Activated CD4-positive, alpha-beta memory T cell treated with anti-CD3 and anti-CD28 coated beads for 36 hours (primary cell): ENCODE data around the gene ITPR1. TPM values are rescaled to one million over a fixed set of nuclear protein-coding genes. Genes with fewer than 3 reads are reported as not detected.

Experiments
- CTCF ChIA-PET: fragments of 350-600 bp; sonication (Branson Sonifier 250); formaldehyde crosslinking; loops from one replicate; lab custom pipeline; 2021; ENCODE audit warnings: antibody characterized with exemption, inconsistent platforms; lab: Charles Lee
- POLR2A ChIA-PET: fragments of 350-600 bp; sonication (Branson Sonifier 250); formaldehyde crosslinking; loops from one replicate; lab custom pipeline; 2021; ENCODE audit warnings: antibody characterized with exemption; lab: Charles Lee
- DNase-seq: peaks from one replicate; pipeline ENCODE4 v3.0.0-alpha.2; 2020
- H3K27ac Mint-ChIP-seq: one replicate; pipeline ENCODE4 v1.8.0; 2021; ENCODE audit warnings: mixed read lengths
- H3K27me3 Mint-ChIP-seq: one replicate; pipeline ENCODE4 v1.8.0; 2021; ENCODE audit warnings: mixed read lengths
- H3K36me3 Mint-ChIP-seq: one replicate; pipeline ENCODE4 v1.8.0; 2021; ENCODE audit warnings: mixed read lengths
- H3K4me1 Mint-ChIP-seq: one replicate; pipeline ENCODE4 v1.8.0; 2021; ENCODE audit warnings: low read depth, mixed read lengths
- H3K4me3 Mint-ChIP-seq: one replicate; pipeline ENCODE4 v1.8.0; 2021; ENCODE audit warnings: mild to moderate bottlenecking, mixed read lengths
- H3K9me3 Mint-ChIP-seq: one replicate; pipeline ENCODE4 v1.8.0; 2021; ENCODE audit warnings: mixed read lengths
- intact Hi-C: fragments of 100-400 bp; cut with micrococcal nuclease; formaldehyde crosslinking; loops from one replicate; pipeline ENCODE4 v1.15.1; 2023
- total RNA-seq, 2 experiments: library from RNA; stranded (reverse); gene quantifications; one replicate each; pipeline ENCODE4 v1.2.3, GENCODE V29; 2021

The ITPR1 gene
- total RNA-seq, 2 experiments from 2014 or later: 49.1 to 53.1 TPM

DNA sequence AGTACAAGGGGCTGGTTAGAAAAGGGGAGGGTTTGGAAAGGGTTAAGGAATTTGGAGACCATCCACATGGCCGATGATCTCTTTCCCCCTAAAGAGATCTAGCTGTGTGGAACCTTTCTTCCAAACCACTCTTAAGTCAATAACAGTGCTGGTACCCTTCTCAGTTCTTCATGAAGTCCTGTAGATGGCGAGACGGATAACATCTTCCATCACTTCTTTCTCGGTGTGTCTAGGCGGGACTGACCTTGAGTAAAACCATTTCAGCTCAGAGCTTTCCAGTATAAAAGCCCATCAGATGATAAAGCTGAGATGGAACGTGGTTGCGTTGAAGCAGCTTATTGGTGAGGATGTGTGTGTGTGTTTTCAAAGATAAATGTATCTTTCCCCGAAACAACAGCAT is 334.6 kb downstream of the ITPR1 start:
- ChIA-PET CTCF (interaction anchor here (1.2 to 4.1 kb wide), 4 partner anchors 21 to 150 kb away, joined by 3 to 39 read pairs (median 5); partner anchors contain the start of gene BHLHE40), POLR2A (interaction anchor here (0.9 to 8.7 kb wide), 3 partner anchors 14 to 150 kb away, joined by 4 to 83 read pairs (median 9); partner anchors contain the start of gene BHLHE40)
- intact Hi-C loops: loop anchor here (10.0 kb wide), 1 partner anchor 507 kb away; no protein-coding TSS in a partner anchor
- peaks cover 92% of the 10 kb centered on the region for H3K4me1 Mint-ChIP-seq
- H3K36me3 Mint-ChIP-seq: peaks cover 38% of the 10 kb centered on the region
- H3K27me3 Mint-ChIP-seq: no peaks in the 10 kb centered on the region
- no peak overlapping the region for H3K4me3 Mint-ChIP-seq
- H3K27ac Mint-ChIP-seq: peak overlapping the region; percentile 95
- DNase-seq: no peak
- no peaks in the 10 kb centered on the region for H3K9me3 Mint-ChIP-seq

- Mint-ChIP-seq H3K4me3 (peak overlapping the region; percentile 61), H3K9me3 (no peaks in the 10 kb centered on the region), H3K4me1 (peaks cover 92% of the 10 kb centered on the region), H3K27ac (peak overlapping the region; percentile 95), H3K27me3 (no peaks in the 10 kb centered on the region), H3K36me3 (peaks cover 34% of the 10 kb centered on the region)
- DNase-seq: no peak
- POLR2A ChIA-PET: interaction anchor here (0.6 to 8.7 kb wide), 6 partner anchors 13 to 150 kb away, joined by 3 to 83 read pairs (median 4); partner anchors contain the start of gene BHLHE40
- CTCF ChIA-PET: interaction anchor here (0.9 to 4.1 kb wide), 6 partner anchors 22 to 150 kb away, joined by 3 to 39 read pairs (median 4); partner anchors contain the start of gene BHLHE40
- intact Hi-C loops: loop anchor here (10.0 kb wide), 1 partner anchor 506 kb away; no protein-coding TSS in a partner anchor
Measured at GRCh38 chr3:4828279-4829030, 335.3 kb downstream of the ITPR1 start.

DNA sequence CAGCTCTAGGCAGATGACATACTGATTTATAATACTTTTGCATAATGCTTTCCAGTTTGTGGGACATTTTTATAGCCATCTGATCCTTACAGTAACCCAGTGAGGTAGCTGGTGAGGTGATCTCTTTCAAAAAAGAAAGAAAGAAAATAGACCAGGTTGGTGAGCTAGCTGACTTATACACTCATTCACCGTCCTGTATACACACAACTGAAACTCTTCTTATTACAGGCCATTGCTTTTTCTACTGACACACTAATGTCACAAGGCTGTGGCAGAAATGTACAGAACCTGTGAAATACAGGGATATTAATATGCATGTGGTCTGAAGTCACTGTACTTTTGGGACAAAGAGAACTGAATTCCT is 335.9 kb downstream of the ITPR1 start:
- CTCF ChIA-PET: interaction anchor here (0.9 to 4.1 kb wide), 5 partner anchors 22 to 149 kb away, joined by 3 to 39 read pairs (median 4); partner anchors contain the start of gene BHLHE40

GRCh38 chr3:4830586-4830914 is 337.4 kb downstream of the ITPR1 start:
- Mint-ChIP-seq H3K4me3 (peak overlapping the region; percentile 77), H3K9me3 (no peaks in the 10 kb centered on the region), H3K27ac (peak overlapping the region; percentile 95), H3K27me3 (no peaks in the 10 kb centered on the region), H3K36me3 (peaks cover 26% of the 10 kb centered on the region), H3K4me1 (peaks cover 92% of the 10 kb centered on the region)
- intact Hi-C loops: loop anchor here (2.0 to 10.0 kb wide), 7 partner anchors 54 to 403 kb away; partner anchors contain the start of genes ARL8B and ITPR1
- no peak for DNase-seq
- ChIA-PET CTCF (interaction anchor here (0.9 to 4.1 kb wide), 6 partner anchors 9 to 196 kb away, joined by 3 to 39 read pairs (median 8); partner anchors contain the start of gene BHLHE40), POLR2A (interaction anchor here (0.9 to 8.7 kb wide), 7 partner anchors 11 to 154 kb away, joined by 3 to 83 read pairs (median 5); partner anchors contain the start of gene BHLHE40)

More for the DNA sequence above, 335.9 kb downstream of the ITPR1 start:
- no peak for DNase-seq
- peak overlapping the region; percentile 61 for H3K4me3 Mint-ChIP-seq
- POLR2A ChIA-PET: interaction anchor here (0.6 to 8.7 kb wide), 5 partner anchors 13 to 149 kb away, joined by 3 to 83 read pairs (median 4); partner anchors contain the start of gene BHLHE40
- peaks cover 92% of the 10 kb centered on the region for H3K4me1 Mint-ChIP-seq
- no peaks in the 10 kb centered on the region for H3K9me3 Mint-ChIP-seq
- no peaks in the 10 kb centered on the region for H3K27me3 Mint-ChIP-seq
- peak overlapping the region; percentile 95 for H3K27ac Mint-ChIP-seq
- H3K36me3 Mint-ChIP-seq: peaks cover 34% of the 10 kb centered on the region
- intact Hi-C loops: loop anchor here (10.0 kb wide), 1 partner anchor 506 kb away; no protein-coding TSS in a partner anchor

DNA sequence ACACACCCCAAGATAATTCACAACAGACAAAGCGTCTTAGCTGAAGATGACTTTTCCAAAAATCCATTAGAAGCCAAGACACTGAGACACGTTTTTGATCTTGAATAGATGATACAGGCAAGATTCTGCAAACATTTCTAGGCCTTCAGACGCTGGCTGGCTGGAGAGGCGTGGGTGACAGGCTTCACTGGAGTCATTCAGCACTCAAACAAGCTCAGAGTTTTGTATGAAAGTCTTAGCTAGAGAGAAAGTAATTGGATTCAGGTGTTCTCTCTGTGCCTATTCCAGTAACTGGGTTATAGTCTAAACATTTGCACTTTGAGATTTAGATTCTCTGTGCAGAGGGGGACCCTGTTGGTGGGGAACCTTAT is 338.4 kb downstream of the ITPR1 start:
- intact Hi-C loops: loop anchor here (1.0 to 10.0 kb wide), 18 partner anchors 9 to 404 kb away; partner anchors contain the start of genes ARL8B, EDEM1 and ITPR1
- ChIA-PET POLR2A (interaction anchor here (0.9 to 8.7 kb wide), 8 partner anchors 10 to 356 kb away, joined by 3 to 83 read pairs (median 10); partner anchors contain the start of genes BHLHE40 and EDEM1), CTCF (interaction anchor here (0.7 to 3.2 kb wide), 10 partner anchors 11 to 226 kb away, joined by 3 to 14 read pairs (median 3); no protein-coding TSS in a partner anchor)
- H3K27me3 Mint-ChIP-seq: no peaks in the 10 kb centered on the region
- H3K4me1 Mint-ChIP-seq: peaks cover 92% of the 10 kb centered on the region
- peak overlapping the region; percentile 77 for H3K4me3 Mint-ChIP-seq
- H3K36me3 Mint-ChIP-seq: peaks cover 23% of the 10 kb centered on the region
- DNase-seq: peak; percentile 73
- no peaks in the 10 kb centered on the region for H3K9me3 Mint-ChIP-seq
- H3K27ac Mint-ChIP-seq: peak overlapping the region; percentile 95

DNA sequence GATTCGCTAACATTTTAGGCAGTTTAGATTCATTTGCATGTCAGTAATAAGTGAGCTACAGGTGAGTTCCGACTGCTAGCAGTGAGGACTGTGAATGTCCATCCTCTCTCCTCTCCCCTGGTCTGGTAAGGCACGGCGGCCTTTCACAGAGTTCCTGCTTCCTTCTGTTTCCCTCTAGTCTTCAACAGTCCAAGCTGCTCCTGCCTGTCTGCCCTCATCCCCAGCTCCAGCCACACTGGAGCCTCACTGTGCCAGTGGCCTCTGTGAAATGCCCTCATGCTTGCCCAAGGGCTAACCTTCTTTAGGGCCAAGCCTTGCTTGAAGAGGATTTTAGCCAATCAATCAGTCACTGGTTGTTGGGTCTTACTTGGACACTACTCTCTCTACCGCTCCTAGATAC is 340.3 kb downstream of the ITPR1 start:
- Mint-ChIP-seq H3K27ac (peak overlapping the region; percentile 84), H3K4me1 (peaks cover 89% of the 10 kb centered on the region), H3K4me3 (peak overlapping the region; percentile 23), H3K9me3 (no peaks in the 10 kb centered on the region), H3K27me3 (no peaks in the 10 kb centered on the region), H3K36me3 (peaks cover 35% of the 10 kb centered on the region)
- ChIA-PET CTCF (interaction anchor here (2.2 to 4.5 kb wide), 4 partner anchors 122 to 146 kb away, joined by 11 to 30 read pairs (median 15); partner anchors contain the start of gene BHLHE40), POLR2A (interaction anchor here (0.7 to 5.8 kb wide), 6 partner anchors 8 to 188 kb away, joined by 3 to 76 read pairs (median 18); partner anchors contain the start of gene BHLHE40)
- intact Hi-C loops: loop anchor here (5.0 to 10.0 kb wide), 3 partner anchors 111 to 406 kb away; partner anchors contain the start of gene ITPR1
- no peak for DNase-seq

- intact Hi-C loops: loop anchor here (5.0 to 10.0 kb wide), 3 partner anchors 112 to 407 kb away; partner anchors contain the start of gene ITPR1
- H3K27me3 Mint-ChIP-seq: no peaks in the 10 kb centered on the region
- POLR2A ChIA-PET: interaction anchor here (0.7 to 5.8 kb wide), 10 partner anchors 8 to 371 kb away, joined by 3 to 76 read pairs (median 6); partner anchors contain the start of gene BHLHE40
- H3K4me1 Mint-ChIP-seq: peaks cover 86% of the 10 kb centered on the region
- H3K27ac Mint-ChIP-seq: peak overlapping the region; percentile 84
- H3K9me3 Mint-ChIP-seq: no peaks in the 10 kb centered on the region
- CTCF ChIA-PET: interaction anchor here (0.8 to 4.5 kb wide), 12 partner anchors 10 to 191 kb away, joined by 3 to 30 read pairs (median 8); partner anchors contain the start of gene BHLHE40
- peak overlapping the region; percentile 49 for H3K4me3 Mint-ChIP-seq
- peak; percentile 90 for DNase-seq
- H3K36me3 Mint-ChIP-seq: peaks cover 36% of the 10 kb centered on the region
Measured at GRCh38 chr3:4834403-4834866, 341.3 kb downstream of the ITPR1 start.

- Mint-ChIP-seq H3K4me3 (peak overlapping the region; percentile 47), H3K27ac (peak overlapping the region; percentile 84), H3K4me1 (peaks cover 86% of the 10 kb centered on the region), H3K36me3 (peaks cover 33% of the 10 kb centered on the region), H3K27me3 (no peaks in the 10 kb centered on the region), H3K9me3 (no peaks in the 10 kb centered on the region)
- ChIA-PET POLR2A (interaction anchor here (0.6 to 5.8 kb wide), 13 partner anchors 9 to 288 kb away, joined by 3 to 76 read pairs (median 5); partner anchors contain the start of genes ARL8B and BHLHE40), CTCF (interaction anchor here (0.8 to 4.5 kb wide), 12 partner anchors 9 to 220 kb away, joined by 3 to 30 read pairs (median 8); partner anchors contain the start of gene BHLHE40)
- intact Hi-C loops: loop anchor here (1.0 to 10.0 kb wide), 2 partner anchors 15 to 341 kb away; partner anchors contain the start of gene ITPR1
- DNase-seq: peak; percentile 60
Measured at GRCh38 chr3:4835616-4836043, 342.5 kb downstream of the ITPR1 start.

DNA sequence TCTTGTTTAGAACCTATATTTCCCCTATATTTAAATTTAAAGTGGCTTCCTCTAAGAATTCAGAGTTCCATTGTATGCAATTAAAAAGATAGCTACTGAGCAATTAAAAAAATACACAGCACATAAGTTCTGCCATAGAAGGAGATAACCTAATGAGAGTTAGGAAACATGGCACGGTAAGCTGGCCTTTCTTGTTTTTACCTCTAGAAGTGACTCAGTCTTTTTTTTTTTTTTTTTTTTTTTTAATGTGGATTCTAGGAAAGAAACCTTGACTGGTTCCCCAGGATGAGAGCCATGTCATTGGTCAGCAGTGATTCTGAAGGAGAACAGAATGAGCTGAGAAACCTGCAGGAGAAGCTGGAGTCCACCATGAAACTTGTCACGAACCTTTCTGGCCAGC is 343.4 kb downstream of the ITPR1 start:
- no peaks in the 10 kb centered on the region for H3K27me3 Mint-ChIP-seq
- POLR2A ChIA-PET: interaction anchor here (0.6 to 5.8 kb wide), 6 partner anchors 14 to 141 kb away, joined by 3 to 76 read pairs (median 7); partner anchors contain the start of gene BHLHE40
- intact Hi-C loops: loop anchor here (10.0 kb wide), 1 partner anchor 342 kb away; the partner anchor contains the start of gene ITPR1

GRCh38 chr3:4837374-4837930 is 344.3 kb downstream of the ITPR1 start:
- ChIA-PET CTCF (interaction anchor here (1.1 to 3.8 kb wide), 3 partner anchors 115 to 188 kb away, joined by 3 to 14 read pairs (median 9); partner anchors contain the start of gene BHLHE40), POLR2A (interaction anchor here (1.2 to 5.8 kb wide), 3 partner anchors 13 to 140 kb away, joined by 3 to 76 read pairs (median 57); partner anchors contain the start of gene BHLHE40)
- H3K27me3 Mint-ChIP-seq: no peaks in the 10 kb centered on the region
- intact Hi-C loops: loop anchor here (10.0 kb wide), 1 partner anchor 343 kb away; the partner anchor contains the start of gene ITPR1
- no peaks in the 10 kb centered on the region for H3K9me3 Mint-ChIP-seq
- peaks cover 27% of the 10 kb centered on the region for H3K36me3 Mint-ChIP-seq
- H3K4me3 Mint-ChIP-seq: no peak overlapping the region
- H3K27ac Mint-ChIP-seq: peak overlapping the region; percentile 84
- no peak for DNase-seq
- H3K4me1 Mint-ChIP-seq: peaks cover 88% of the 10 kb centered on the region

More for the DNA sequence above, 343.4 kb downstream of the ITPR1 start:
- peak overlapping the region; percentile 84 for H3K27ac Mint-ChIP-seq
- no peak overlapping the region for H3K4me3 Mint-ChIP-seq
- CTCF ChIA-PET: interaction anchor here (3.2 to 4.5 kb wide), 3 partner anchors 14 to 189 kb away, joined by 14 to 30 read pairs (median 20); partner anchors contain the start of gene BHLHE40
- no peak for DNase-seq
- peaks cover 87% of the 10 kb centered on the region for H3K4me1 Mint-ChIP-seq
- no peaks in the 10 kb centered on the region for H3K9me3 Mint-ChIP-seq
- peaks cover 31% of the 10 kb centered on the region for H3K36me3 Mint-ChIP-seq
